ENCODE results near the gene COLEC12. TPM values are rescaled to one million over a fixed set of nuclear protein-coding genes. Genes with fewer than 3 reads are reported as not detected.

The COLEC12 gene
- total and polyA plus RNA-seq, 12 donors: 1.5 to 19.5 (median 8.6) TPM

DNA sequence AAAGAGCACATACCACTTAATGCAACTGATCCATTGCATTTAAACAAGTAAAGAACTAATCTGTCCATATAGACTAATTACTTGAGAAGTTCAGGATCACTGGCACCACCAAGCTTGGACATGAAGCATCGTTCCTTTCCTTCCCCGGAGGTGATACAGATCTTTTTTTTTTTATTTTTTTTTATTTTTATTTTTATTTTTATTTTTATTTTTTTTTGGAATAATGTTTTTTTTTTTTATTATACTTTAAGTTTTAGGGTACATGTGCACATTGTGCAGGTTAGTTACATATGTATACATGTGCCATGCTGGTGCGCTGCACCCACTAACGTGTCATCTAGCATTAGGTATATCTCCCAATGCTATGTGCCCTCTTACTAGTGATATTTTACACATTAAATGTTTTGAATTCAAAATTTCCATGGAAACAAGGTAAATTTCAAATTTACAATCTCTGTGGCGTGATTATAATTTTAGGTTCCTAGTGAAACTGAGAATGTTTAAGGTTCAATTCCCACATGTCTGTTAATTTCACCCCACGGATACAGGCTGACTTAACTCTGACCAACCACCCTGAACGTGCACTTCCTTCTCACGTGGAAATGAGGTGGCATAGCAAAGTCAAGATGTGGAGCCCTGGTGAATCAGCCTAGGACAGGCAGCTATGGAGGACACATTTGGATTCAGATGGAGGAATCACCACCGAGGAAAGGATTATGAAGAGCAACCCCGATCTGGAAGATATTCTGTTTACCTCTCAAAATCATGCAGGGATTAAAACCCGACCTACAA, 131.1 kb downstream of the COLEC12 start:
- H3K27me3 ChIP-seq: no peaks in the 10 kb centered on the region
- no peaks in the 10 kb centered on the region for H3K9me3 ChIP-seq (replicated peaks in 1 of 3)
- H3K27ac ChIP-seq: no peak overlapping the region
- no peak for DNase-seq
- intact Hi-C loops (cut with DNase I): no loop called here
- H3K4me3 ChIP-seq: no peak overlapping the region
- TF ChIP-seq POLR2A (IDR thresholded peaks at IDR 0.05) (no peak), CTCF (IDR thresholded peaks at IDR 0.05) (no peak)
- H3K36me3 ChIP-seq (replicated peaks in 1 of 2): no peaks in the 10 kb centered on the region
- 73 to 80% (median 76%) methylated on average over 11 of the region's 11 CpGs for WGBS, 4 donors
- H3K4me1 ChIP-seq (replicated peaks in 1 of 2): peaks cover 0 to 6% of the 10 kb centered on the region in 2 donors

- 62 to 67% (median 65%) methylated on average over 9 of the region's 9 CpGs for WGBS, 4 donors
Observed at GRCh38 chr18:366466-367061, 133.9 kb downstream of the COLEC12 start.

GRCh38 chr18:365651-366050, 134.8 kb downstream of the COLEC12 start:
- intact Hi-C loops (cut with DNase I): no loop called here
- TF ChIP-seq POLR2A (IDR thresholded peaks at IDR 0.05): no peak
- no peak for TF ChIP-seq CTCF (IDR thresholded peaks at IDR 0.05)
- Histone ChIP-seq H3K36me3 (replicated peaks in 1 of 2) (no peaks in the 10 kb centered on the region), H3K27me3 (no peaks in the 10 kb centered on the region), H3K9me3 (replicated peaks in 1 of 3) (no peaks in the 10 kb centered on the region), H3K4me3 (no peak overlapping the region), H3K27ac (no peak overlapping the region), H3K4me1 (replicated peaks in 1 of 2) (peaks cover 0 to 1% of the 10 kb centered on the region in 2 donors)
- DNase-seq: no peak
- 82 to 87% (median 83%) methylated on average over 6 of the region's 6 CpGs for WGBS, 4 donors

More at GRCh38 chr18:366466-367061, 133.9 kb downstream of the COLEC12 start:
- intact Hi-C loops (cut with DNase I): no loop called here
- DNase-seq: no peak
- Histone ChIP-seq H3K27me3 (no peaks in the 10 kb centered on the region), H3K4me1 (replicated peaks in 1 of 2) (peaks cover 0 to 6% of the 10 kb centered on the region in 2 donors), H3K9me3 (replicated peaks in 1 of 3) (no peaks in the 10 kb centered on the region), H3K4me3 (no peak overlapping the region), H3K36me3 (replicated peaks in 1 of 2) (no peaks in the 10 kb centered on the region), H3K27ac (no peak overlapping the region)
- TF ChIP-seq CTCF (IDR thresholded peaks at IDR 0.05) (no peak), POLR2A (IDR thresholded peaks at IDR 0.05) (no peak)

DNA sequence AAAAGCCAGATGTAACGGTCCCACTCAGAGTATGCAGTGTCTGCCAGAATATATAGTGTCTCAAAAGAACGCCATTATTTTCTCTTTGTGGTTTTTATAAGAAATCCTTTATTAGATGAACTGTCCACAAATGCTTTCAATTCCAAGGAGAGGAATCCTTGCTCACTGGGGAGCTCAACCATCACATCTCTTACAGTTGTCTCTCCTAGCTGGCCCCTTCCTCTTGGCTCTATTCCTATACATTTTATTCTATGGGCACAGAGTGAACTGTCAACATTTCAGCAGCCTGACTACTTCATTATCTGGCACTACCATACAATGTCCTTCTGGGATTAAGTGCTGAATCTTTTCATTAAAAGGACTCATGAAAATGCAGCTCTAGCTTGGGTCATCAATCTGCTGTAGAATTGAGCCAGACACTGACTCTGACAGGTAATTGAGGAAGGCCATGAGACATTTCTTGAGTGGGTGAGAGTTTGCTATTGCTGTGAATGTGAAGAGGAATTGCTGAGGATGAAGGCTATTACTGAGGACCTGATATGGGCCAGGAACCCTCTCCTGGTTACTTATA, 136.2 kb downstream of the COLEC12 start:
- TF ChIP-seq POLR2A (IDR thresholded peaks at IDR 0.05): no peak
- no peak for TF ChIP-seq CTCF (IDR thresholded peaks at IDR 0.05)

More for the DNA sequence above, 136.2 kb downstream of the COLEC12 start:
- no peak for DNase-seq
- H3K27ac ChIP-seq: no peak overlapping the region
- no peak overlapping the region for H3K4me3 ChIP-seq
- no peaks in the 10 kb centered on the region for H3K9me3 ChIP-seq (replicated peaks in 1 of 3)
- 42 to 67% (median 53%) methylated on average over 2 of the region's 2 CpGs for WGBS, 4 donors
- H3K4me1 ChIP-seq (replicated peaks in 1 of 2): no peaks in the 10 kb centered on the region
- H3K36me3 ChIP-seq (replicated peaks in 1 of 2): no peaks in the 10 kb centered on the region
- no peaks in the 10 kb centered on the region for H3K27me3 ChIP-seq
- intact Hi-C loops (cut with DNase I): no loop called here
